ENCODE results near the gene MYO1F.
A peak's percentile ranks its signal among the peaks of the same experiment; 100 is the strongest.

MYO1F gene

GRCh38 chr19:8505680-8506401 lies 71.4 kb downstream of the MYO1F start:
- H3K27ac ChIP-seq (ENCODE audit: low read depth, low read length) = no peak overlapping the region

GRCh38 chr19:8504919-8505318 lies 72.3 kb downstream of the MYO1F start:
- Histone ChIP-seq H3K36me3 (ENCODE audit: insufficient read depth, low read length) (no peaks in the 10 kb centered on the region), H3K79me2 (ENCODE audit: control insufficient read depth, insufficient read depth, low read length, unreplicated experiment) (no peaks in the 10 kb centered on the region), H3K4me3 (ENCODE audit: low read depth, low read length) (no peak overlapping the region), H2AFZ (ENCODE audit: low read length, unreplicated experiment) (no peak overlapping the region), H3K27ac (ENCODE audit: low read depth, low read length) (no peak overlapping the region), H3K27me3 (ENCODE audit: insufficient read depth, low read length) (no peaks in the 10 kb centered on the region), H3K4me1 (ENCODE audit: control insufficient read depth, insufficient read depth, low read length, unreplicated experiment) (no peaks in the 10 kb centered on the region)

More at GRCh38 chr19:8505680-8506401, 71.4 kb downstream of the MYO1F start:
- Histone ChIP-seq H3K27me3 (ENCODE audit: insufficient read depth, low read length) (no peaks in the 10 kb centered on the region), H3K4me3 (ENCODE audit: low read depth, low read length) (peak overlapping the region; percentile 86), H3K79me2 (ENCODE audit: control insufficient read depth, insufficient read depth, low read length, unreplicated experiment) (no peaks in the 10 kb centered on the region), H3K4me1 (ENCODE audit: control insufficient read depth, insufficient read depth, low read length, unreplicated experiment) (no peaks in the 10 kb centered on the region), H3K36me3 (ENCODE audit: insufficient read depth, low read length) (no peaks in the 10 kb centered on the region), H2AFZ (ENCODE audit: low read length, unreplicated experiment) (peak overlapping the region; percentile 80)

GRCh38 chr19:8504171-8504570 lies 73.1 kb downstream of the MYO1F start:
- Histone ChIP-seq H3K79me2 (ENCODE audit: control insufficient read depth, insufficient read depth, low read length, unreplicated experiment) (no peaks in the 10 kb centered on the region), H3K4me3 (ENCODE audit: low read depth, low read length) (no peak overlapping the region), H3K27me3 (ENCODE audit: insufficient read depth, low read length) (no peaks in the 10 kb centered on the region), H3K27ac (ENCODE audit: low read depth, low read length) (no peak overlapping the region), H3K36me3 (ENCODE audit: insufficient read depth, low read length) (no peaks in the 10 kb centered on the region), H2AFZ (ENCODE audit: low read length, unreplicated experiment) (no peak overlapping the region), H3K4me1 (ENCODE audit: control insufficient read depth, insufficient read depth, low read length, unreplicated experiment) (no peaks in the 10 kb centered on the region)

- Histone ChIP-seq H3K36me3 (ENCODE audit: insufficient read depth, low read length) (no peaks in the 10 kb centered on the region), H3K79me2 (ENCODE audit: control insufficient read depth, insufficient read depth, low read length, unreplicated experiment) (no peaks in the 10 kb centered on the region), H3K27me3 (ENCODE audit: insufficient read depth, low read length) (no peaks in the 10 kb centered on the region), H3K4me3 (ENCODE audit: low read depth, low read length) (no peak overlapping the region), H2AFZ (ENCODE audit: low read length, unreplicated experiment) (no peak overlapping the region), H3K27ac (ENCODE audit: low read depth, low read length) (no peak overlapping the region), H3K4me1 (ENCODE audit: control insufficient read depth, insufficient read depth, low read length, unreplicated experiment) (no peaks in the 10 kb centered on the region)
Observed at GRCh38 chr19:8503510-8503909, 73.7 kb downstream of the MYO1F start.

DNA sequence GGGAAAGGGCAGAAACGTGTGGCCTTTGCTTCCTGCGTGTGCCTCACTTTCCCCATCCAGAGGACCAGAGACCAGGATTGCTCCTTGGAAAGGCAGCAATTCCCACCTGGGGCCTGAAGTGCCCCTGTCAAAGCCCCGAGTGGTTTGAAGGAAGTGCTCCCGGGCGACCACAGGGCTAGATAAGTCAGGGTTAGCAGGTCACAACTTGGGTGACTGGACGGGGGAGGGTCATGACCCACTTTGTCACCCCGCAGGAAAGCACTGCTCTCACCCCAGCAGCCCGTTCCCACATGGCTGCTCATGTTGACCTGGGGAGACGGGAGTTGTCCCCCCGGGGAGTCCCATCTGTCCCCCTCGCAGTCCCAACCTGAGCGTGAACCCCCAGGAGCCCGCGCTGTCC lies 75.3 kb downstream of the MYO1F start:
- H3K36me3 ChIP-seq (ENCODE audit: insufficient read depth, low read length) = no peaks in the 10 kb centered on the region
- no peaks in the 10 kb centered on the region for H3K4me1 ChIP-seq (ENCODE audit: control insufficient read depth, insufficient read depth, low read length, unreplicated experiment)
- no peak overlapping the region for H2AFZ ChIP-seq (ENCODE audit: low read length, unreplicated experiment)
- no peak overlapping the region for H3K27ac ChIP-seq (ENCODE audit: low read depth, low read length)
- H3K79me2 ChIP-seq (ENCODE audit: control insufficient read depth, insufficient read depth, low read length, unreplicated experiment) = no peaks in the 10 kb centered on the region
- no peaks in the 10 kb centered on the region for H3K27me3 ChIP-seq (ENCODE audit: insufficient read depth, low read length)
- no peak overlapping the region for H3K4me3 ChIP-seq (ENCODE audit: low read depth, low read length)

DNA sequence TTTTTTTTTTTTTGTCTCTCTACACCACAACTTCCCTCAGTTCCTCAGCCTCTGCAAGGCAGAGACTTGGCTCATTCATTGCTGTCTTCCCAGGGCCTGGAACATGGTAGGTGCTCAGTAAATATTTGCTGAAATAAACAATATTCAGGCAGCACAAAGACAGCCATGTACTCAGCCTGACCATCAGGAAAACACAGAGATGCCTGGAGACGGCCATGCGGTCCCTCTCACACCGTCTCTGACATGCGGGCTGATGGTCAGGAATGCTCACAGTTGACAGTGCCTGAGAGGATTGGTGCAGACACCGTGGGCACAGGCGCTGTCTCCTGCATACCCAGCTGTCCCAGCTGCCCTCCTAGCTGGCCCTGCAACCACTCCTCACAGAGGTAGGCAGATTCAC lies 75.7 kb downstream of the MYO1F start:
- no peak overlapping the region for H2AFZ ChIP-seq (ENCODE audit: low read length, unreplicated experiment)
- H3K4me3 ChIP-seq (ENCODE audit: low read depth, low read length) = no peak overlapping the region
- no peaks in the 10 kb centered on the region for H3K36me3 ChIP-seq (ENCODE audit: insufficient read depth, low read length)
- no peaks in the 10 kb centered on the region for H3K4me1 ChIP-seq (ENCODE audit: control insufficient read depth, insufficient read depth, low read length, unreplicated experiment)
- H3K27me3 ChIP-seq (ENCODE audit: insufficient read depth, low read length) = no peaks in the 10 kb centered on the region
- H3K79me2 ChIP-seq (ENCODE audit: control insufficient read depth, insufficient read depth, low read length, unreplicated experiment) = no peaks in the 10 kb centered on the region
- H3K27ac ChIP-seq (ENCODE audit: low read depth, low read length) = no peak overlapping the region

GRCh38 chr19:8500158-8500557 lies 77.1 kb downstream of the MYO1F start:
- Histone ChIP-seq H3K27ac (ENCODE audit: low read depth, low read length) (no peak overlapping the region), H2AFZ (ENCODE audit: low read length, unreplicated experiment) (no peak overlapping the region), H3K4me3 (ENCODE audit: low read depth, low read length) (no peak overlapping the region), H3K4me1 (ENCODE audit: control insufficient read depth, insufficient read depth, low read length, unreplicated experiment) (no peaks in the 10 kb centered on the region), H3K27me3 (ENCODE audit: insufficient read depth, low read length) (no peaks in the 10 kb centered on the region), H3K36me3 (ENCODE audit: insufficient read depth, low read length) (no peaks in the 10 kb centered on the region), H3K79me2 (ENCODE audit: control insufficient read depth, insufficient read depth, low read length, unreplicated experiment) (no peaks in the 10 kb centered on the region)

DNA sequence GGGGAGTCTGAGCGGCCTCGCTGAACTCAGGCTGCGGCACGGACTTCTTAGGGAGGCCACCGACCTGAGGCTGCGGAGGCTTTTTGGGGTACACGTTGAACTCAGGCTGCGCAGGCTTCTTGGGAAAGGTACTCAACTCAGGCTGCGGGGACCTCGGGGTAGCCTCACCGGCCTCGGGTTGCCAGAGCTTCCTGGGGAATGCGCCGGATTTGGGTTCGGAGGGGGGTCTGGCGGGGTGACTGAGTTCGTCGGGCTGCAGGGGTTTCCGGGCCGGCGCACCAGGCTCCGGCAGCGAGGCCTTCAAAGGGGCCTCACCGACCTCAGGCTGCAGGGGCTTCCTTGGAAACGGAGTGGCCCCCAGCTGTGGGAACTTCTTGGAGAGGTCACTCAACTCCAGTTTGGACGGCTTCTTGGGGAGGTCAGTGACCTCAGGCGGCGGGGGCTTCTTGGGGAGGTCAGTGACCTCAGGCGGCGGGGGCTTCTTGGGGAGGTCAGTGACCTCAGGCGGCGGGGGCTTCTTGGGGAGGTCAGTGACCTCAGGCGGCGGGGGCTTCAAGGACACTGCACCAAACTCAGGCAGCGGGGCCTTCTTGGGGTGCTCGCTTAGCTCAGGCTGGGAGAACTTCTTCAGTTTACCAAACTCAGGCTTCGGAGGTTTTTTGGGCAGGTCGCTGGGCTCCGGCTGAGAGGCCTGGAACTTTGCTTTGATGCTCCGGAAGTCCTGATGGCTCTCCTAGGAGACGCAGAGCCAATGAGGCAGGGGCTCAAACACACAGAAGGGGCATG lies 78.0 kb downstream of the MYO1F start:
- Histone ChIP-seq H3K4me3 (ENCODE audit: low read depth, low read length) (no peak overlapping the region), H3K4me1 (ENCODE audit: control insufficient read depth, insufficient read depth, low read length, unreplicated experiment) (no peaks in the 10 kb centered on the region), H2AFZ (ENCODE audit: low read length, unreplicated experiment) (no peak overlapping the region), H3K27ac (ENCODE audit: low read depth, low read length) (no peak overlapping the region), H3K36me3 (ENCODE audit: insufficient read depth, low read length) (no peaks in the 10 kb centered on the region), H3K79me2 (ENCODE audit: control insufficient read depth, insufficient read depth, low read length, unreplicated experiment) (no peaks in the 10 kb centered on the region), H3K27me3 (ENCODE audit: insufficient read depth, low read length) (no peaks in the 10 kb centered on the region)

DNA sequence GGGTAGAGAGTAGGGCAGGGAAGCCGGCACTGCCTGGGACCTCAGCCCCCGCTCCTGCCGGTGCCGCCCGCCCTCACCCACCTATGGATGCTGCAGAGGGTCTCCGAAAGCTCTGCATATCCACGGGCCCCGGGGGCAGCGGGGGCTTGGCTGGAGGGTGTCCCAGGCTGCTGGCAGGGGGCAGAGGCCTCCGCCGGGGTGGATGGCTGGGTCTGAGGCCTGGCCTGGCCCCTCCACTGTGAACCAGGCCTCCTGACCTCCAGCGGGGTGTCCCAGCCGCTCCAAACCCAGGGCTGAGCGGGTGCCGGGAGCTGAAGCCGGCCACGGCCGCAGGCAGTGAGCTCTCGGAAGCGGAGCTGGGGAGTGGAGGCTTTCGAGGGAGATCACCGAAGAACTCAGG lies 78.9 kb downstream of the MYO1F start:
- H3K36me3 ChIP-seq (ENCODE audit: insufficient read depth, low read length) = no peaks in the 10 kb centered on the region
- H2AFZ ChIP-seq (ENCODE audit: low read length, unreplicated experiment) = no peak overlapping the region
- H3K4me3 ChIP-seq (ENCODE audit: low read depth, low read length) = no peak overlapping the region
- H3K27ac ChIP-seq (ENCODE audit: low read depth, low read length) = no peak overlapping the region
- H3K4me1 ChIP-seq (ENCODE audit: control insufficient read depth, insufficient read depth, low read length, unreplicated experiment) = no peaks in the 10 kb centered on the region
- no peaks in the 10 kb centered on the region for H3K79me2 ChIP-seq (ENCODE audit: control insufficient read depth, insufficient read depth, low read length, unreplicated experiment)
- H3K27me3 ChIP-seq (ENCODE audit: insufficient read depth, low read length) = no peaks in the 10 kb centered on the region

GRCh38 chr19:8494158-8494557 lies 83.1 kb downstream of the MYO1F start:
- H3K27ac ChIP-seq (ENCODE audit: low read depth, low read length) = no peak overlapping the region
- no peak overlapping the region for H3K4me3 ChIP-seq (ENCODE audit: low read depth, low read length)
- no peaks in the 10 kb centered on the region for H3K27me3 ChIP-seq (ENCODE audit: insufficient read depth, low read length)
- H3K36me3 ChIP-seq (ENCODE audit: insufficient read depth, low read length) = no peaks in the 10 kb centered on the region
- H2AFZ ChIP-seq (ENCODE audit: low read length, unreplicated experiment) = no peak overlapping the region
- H3K79me2 ChIP-seq (ENCODE audit: control insufficient read depth, insufficient read depth, low read length, unreplicated experiment) = no peaks in the 10 kb centered on the region
- H3K4me1 ChIP-seq (ENCODE audit: control insufficient read depth, insufficient read depth, low read length, unreplicated experiment) = no peaks in the 10 kb centered on the region

DNA sequence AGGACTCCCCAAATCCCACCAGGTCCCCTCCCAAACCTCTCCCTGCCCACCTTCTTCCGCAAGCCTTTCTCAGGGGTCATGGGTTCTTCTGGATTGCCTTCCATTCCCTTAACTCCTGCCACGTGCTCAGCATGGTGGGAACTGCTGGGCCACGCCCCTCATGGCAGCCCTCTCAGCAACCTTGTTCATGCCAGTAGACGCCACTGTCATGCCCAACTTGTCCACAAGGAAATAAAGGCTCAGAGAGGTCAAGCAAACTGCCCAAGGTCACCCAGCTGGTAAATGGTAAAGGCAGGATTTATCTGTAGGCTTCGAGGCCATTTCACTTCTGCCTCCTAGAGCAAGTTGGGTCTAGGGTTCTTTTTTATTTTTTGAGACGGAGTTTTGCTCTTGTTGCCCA lies 85.7 kb downstream of the MYO1F start:
- H3K4me1 ChIP-seq (ENCODE audit: control insufficient read depth, insufficient read depth, low read length, unreplicated experiment) = no peaks in the 10 kb centered on the region
- H3K4me3 ChIP-seq (ENCODE audit: low read depth, low read length) = no peak overlapping the region
- no peak overlapping the region for H3K27ac ChIP-seq (ENCODE audit: low read depth, low read length)
- no peaks in the 10 kb centered on the region for H3K79me2 ChIP-seq (ENCODE audit: control insufficient read depth, insufficient read depth, low read length, unreplicated experiment)
- H3K36me3 ChIP-seq (ENCODE audit: insufficient read depth, low read length) = peaks cover 6% of the 10 kb centered on the region; the same call in 1 of the 2 replicates
- no peaks in the 10 kb centered on the region for H3K27me3 ChIP-seq (ENCODE audit: insufficient read depth, low read length)
- H2AFZ ChIP-seq (ENCODE audit: low read length, unreplicated experiment) = no peak overlapping the region

All from ACC112 (cell line).